ENCODE data around the gene SLIT3.

SLIT3 gene

GRCh38 chr5:168985454-168985853 lies 315.5 kb downstream of the SLIT3 start:
- no peak overlapping the region for H3K9ac ChIP-seq (ENCODE audit: low read depth in 1 of 2, low read length in 2 of 2)
- H3K4me1 ChIP-seq (ENCODE audit: control insufficient read depth in 2 of 2, insufficient read depth in 2 of 2, low read length in 2 of 2) = no peaks in the 10 kb centered on the region
- no peak overlapping the region for H3K27ac ChIP-seq (ENCODE audit: low read depth in 2 of 2, low read length in 2 of 2)
- H3K36me3 ChIP-seq (ENCODE audit: control insufficient read depth in 2 of 2, insufficient read depth in 2 of 2, low read length in 2 of 2) = no peaks in the 10 kb centered on the region
- no peaks in the 10 kb centered on the region for H3K9me3 ChIP-seq (ENCODE audit: control insufficient read depth in 2 of 2, low read length in 2 of 2)
- no peak overlapping the region for H3K4me3 ChIP-seq (ENCODE audit: low read length in 2 of 2)
- peaks cover 0 to 2% of the 10 kb centered on the region in 2 donors for H3K27me3 ChIP-seq (ENCODE audit: control insufficient read depth in 2 of 2, insufficient read depth in 2 of 2, low read length in 2 of 2)

GRCh38 chr5:168984135-168984675 lies 316.7 kb downstream of the SLIT3 start:
- H3K27me3 ChIP-seq (ENCODE audit: control insufficient read depth in 2 of 2, insufficient read depth in 2 of 2, low read length in 2 of 2) = peaks cover 0 to 2% of the 10 kb centered on the region in 2 donors
- no peaks in the 10 kb centered on the region for H3K4me1 ChIP-seq (ENCODE audit: control insufficient read depth in 2 of 2, insufficient read depth in 2 of 2, low read length in 2 of 2)
- H3K9ac ChIP-seq (ENCODE audit: low read depth in 1 of 2, low read length in 2 of 2) = no peak overlapping the region
- H3K4me3 ChIP-seq (ENCODE audit: low read length in 2 of 2) = no peak overlapping the region
- H3K36me3 ChIP-seq (ENCODE audit: control insufficient read depth in 2 of 2, insufficient read depth in 2 of 2, low read length in 2 of 2) = no peaks in the 10 kb centered on the region
- H3K27ac ChIP-seq (ENCODE audit: low read depth in 2 of 2, low read length in 2 of 2) = no peak overlapping the region
- no peaks in the 10 kb centered on the region for H3K9me3 ChIP-seq (ENCODE audit: control insufficient read depth in 2 of 2, low read length in 2 of 2)

- H3K4me3 ChIP-seq (ENCODE audit: low read length in 2 of 2) = no peak overlapping the region
- H3K9me3 ChIP-seq (ENCODE audit: control insufficient read depth in 2 of 2, low read length in 2 of 2) = no peaks in the 10 kb centered on the region
- no peaks in the 10 kb centered on the region for H3K4me1 ChIP-seq (ENCODE audit: control insufficient read depth in 2 of 2, insufficient read depth in 2 of 2, low read length in 2 of 2)
- no peak overlapping the region for H3K27ac ChIP-seq (ENCODE audit: low read depth in 2 of 2, low read length in 2 of 2)
- H3K9ac ChIP-seq (ENCODE audit: low read depth in 1 of 2, low read length in 2 of 2) = no peak overlapping the region
- H3K36me3 ChIP-seq (ENCODE audit: control insufficient read depth in 2 of 2, insufficient read depth in 2 of 2, low read length in 2 of 2) = no peaks in the 10 kb centered on the region
- no peaks in the 10 kb centered on the region for H3K27me3 ChIP-seq (ENCODE audit: control insufficient read depth in 2 of 2, insufficient read depth in 2 of 2, low read length in 2 of 2)
Measured at GRCh38 chr5:168979135-168979534, 321.8 kb downstream of the SLIT3 start.

- H3K27me3 ChIP-seq (ENCODE audit: control insufficient read depth in 2 of 2, insufficient read depth in 2 of 2, low read length in 2 of 2) = no peaks in the 10 kb centered on the region
Measured at GRCh38 chr5:168978500-168978899, 322.4 kb downstream of the SLIT3 start.

GRCh38 chr5:168978015-168978414 lies 322.9 kb downstream of the SLIT3 start:
- H3K27ac ChIP-seq (ENCODE audit: low read depth in 2 of 2, low read length in 2 of 2) = no peak overlapping the region
- H3K4me3 ChIP-seq (ENCODE audit: low read length in 2 of 2) = no peak overlapping the region
- no peak overlapping the region for H3K9ac ChIP-seq (ENCODE audit: low read depth in 1 of 2, low read length in 2 of 2)
- no peaks in the 10 kb centered on the region for H3K36me3 ChIP-seq (ENCODE audit: control insufficient read depth in 2 of 2, insufficient read depth in 2 of 2, low read length in 2 of 2)
- H3K9me3 ChIP-seq (ENCODE audit: control insufficient read depth in 2 of 2, low read length in 2 of 2) = no peaks in the 10 kb centered on the region
- H3K4me1 ChIP-seq (ENCODE audit: control insufficient read depth in 2 of 2, insufficient read depth in 2 of 2, low read length in 2 of 2) = no peaks in the 10 kb centered on the region
- no peaks in the 10 kb centered on the region for H3K27me3 ChIP-seq (ENCODE audit: control insufficient read depth in 2 of 2, insufficient read depth in 2 of 2, low read length in 2 of 2)

More at GRCh38 chr5:168978500-168978899, 322.4 kb downstream of the SLIT3 start:
- no peaks in the 10 kb centered on the region for H3K9me3 ChIP-seq (ENCODE audit: control insufficient read depth in 2 of 2, low read length in 2 of 2)
- no peak overlapping the region for H3K27ac ChIP-seq (ENCODE audit: low read depth in 2 of 2, low read length in 2 of 2)
- no peak overlapping the region for H3K4me3 ChIP-seq (ENCODE audit: low read length in 2 of 2)
- H3K36me3 ChIP-seq (ENCODE audit: control insufficient read depth in 2 of 2, insufficient read depth in 2 of 2, low read length in 2 of 2) = no peaks in the 10 kb centered on the region
- H3K4me1 ChIP-seq (ENCODE audit: control insufficient read depth in 2 of 2, insufficient read depth in 2 of 2, low read length in 2 of 2) = no peaks in the 10 kb centered on the region
- no peak overlapping the region for H3K9ac ChIP-seq (ENCODE audit: low read depth in 1 of 2, low read length in 2 of 2)

GRCh38 chr5:168976311-168976970 lies 324.5 kb downstream of the SLIT3 start:
- no peaks in the 10 kb centered on the region for H3K36me3 ChIP-seq (ENCODE audit: control insufficient read depth in 2 of 2, insufficient read depth in 2 of 2, low read length in 2 of 2)
- no peak overlapping the region for H3K9ac ChIP-seq (ENCODE audit: low read depth in 1 of 2, low read length in 2 of 2)
- no peaks in the 10 kb centered on the region for H3K9me3 ChIP-seq (ENCODE audit: control insufficient read depth in 2 of 2, low read length in 2 of 2)
- no peaks in the 10 kb centered on the region for H3K4me1 ChIP-seq (ENCODE audit: control insufficient read depth in 2 of 2, insufficient read depth in 2 of 2, low read length in 2 of 2)
- H3K27ac ChIP-seq (ENCODE audit: low read depth in 2 of 2, low read length in 2 of 2) = no peak overlapping the region
- H3K4me3 ChIP-seq (ENCODE audit: low read length in 2 of 2) = no peak overlapping the region
- H3K27me3 ChIP-seq (ENCODE audit: control insufficient read depth in 2 of 2, insufficient read depth in 2 of 2, low read length in 2 of 2) = no peaks in the 10 kb centered on the region

- H3K27me3 ChIP-seq (ENCODE audit: control insufficient read depth in 2 of 2, insufficient read depth in 2 of 2, low read length in 2 of 2) = peaks cover 0 to 4% of the 10 kb centered on the region in 2 donors
- no peaks in the 10 kb centered on the region for H3K36me3 ChIP-seq (ENCODE audit: control insufficient read depth in 2 of 2, insufficient read depth in 2 of 2, low read length in 2 of 2)
- H3K27ac ChIP-seq (ENCODE audit: low read depth in 2 of 2, low read length in 2 of 2) = no peak overlapping the region
- H3K9ac ChIP-seq (ENCODE audit: low read depth in 1 of 2, low read length in 2 of 2) = no peak overlapping the region
- no peaks in the 10 kb centered on the region for H3K4me1 ChIP-seq (ENCODE audit: control insufficient read depth in 2 of 2, insufficient read depth in 2 of 2, low read length in 2 of 2)
- H3K4me3 ChIP-seq (ENCODE audit: low read length in 2 of 2) = no peak overlapping the region
- H3K9me3 ChIP-seq (ENCODE audit: control insufficient read depth in 2 of 2, low read length in 2 of 2) = no peaks in the 10 kb centered on the region
Measured at GRCh38 chr5:168975331-168975730, 325.6 kb downstream of the SLIT3 start.

- Histone ChIP-seq H3K4me3 (ENCODE audit: low read length in 2 of 2) (no peak overlapping the region), H3K9ac (ENCODE audit: low read depth in 1 of 2, low read length in 2 of 2) (no peak overlapping the region), H3K27ac (ENCODE audit: low read depth in 2 of 2, low read length in 2 of 2) (no peak overlapping the region), H3K4me1 (ENCODE audit: control insufficient read depth in 2 of 2, insufficient read depth in 2 of 2, low read length in 2 of 2) (no peaks in the 10 kb centered on the region), H3K9me3 (ENCODE audit: control insufficient read depth in 2 of 2, low read length in 2 of 2) (no peaks in the 10 kb centered on the region), H3K36me3 (ENCODE audit: control insufficient read depth in 2 of 2, insufficient read depth in 2 of 2, low read length in 2 of 2) (no peaks in the 10 kb centered on the region), H3K27me3 (ENCODE audit: control insufficient read depth in 2 of 2, insufficient read depth in 2 of 2, low read length in 2 of 2) (peaks cover 0 to 4% of the 10 kb centered on the region in 2 donors)
Measured at GRCh38 chr5:168974082-168974481, 326.9 kb downstream of the SLIT3 start.

GRCh38 chr5:168972731-168973130 lies 328.2 kb downstream of the SLIT3 start:
- H3K4me3 ChIP-seq (ENCODE audit: low read length in 2 of 2) = no peak overlapping the region
- peaks cover 0 to 4% of the 10 kb centered on the region in 2 donors for H3K27me3 ChIP-seq (ENCODE audit: control insufficient read depth in 2 of 2, insufficient read depth in 2 of 2, low read length in 2 of 2)
- H3K27ac ChIP-seq (ENCODE audit: low read depth in 2 of 2, low read length in 2 of 2) = no peak overlapping the region
- no peaks in the 10 kb centered on the region for H3K36me3 ChIP-seq (ENCODE audit: control insufficient read depth in 2 of 2, insufficient read depth in 2 of 2, low read length in 2 of 2)
- H3K9me3 ChIP-seq (ENCODE audit: control insufficient read depth in 2 of 2, low read length in 2 of 2) = no peaks in the 10 kb centered on the region
- H3K9ac ChIP-seq (ENCODE audit: low read depth in 1 of 2, low read length in 2 of 2) = no peak overlapping the region
- H3K4me1 ChIP-seq (ENCODE audit: control insufficient read depth in 2 of 2, insufficient read depth in 2 of 2, low read length in 2 of 2) = no peaks in the 10 kb centered on the region

GRCh38 chr5:168971100-168971499 lies 329.8 kb downstream of the SLIT3 start:
- H3K36me3 ChIP-seq (ENCODE audit: control insufficient read depth in 2 of 2, insufficient read depth in 2 of 2, low read length in 2 of 2) = no peaks in the 10 kb centered on the region
- no peaks in the 10 kb centered on the region for H3K4me1 ChIP-seq (ENCODE audit: control insufficient read depth in 2 of 2, insufficient read depth in 2 of 2, low read length in 2 of 2)
- no peak overlapping the region for H3K4me3 ChIP-seq (ENCODE audit: low read length in 2 of 2)
- no peaks in the 10 kb centered on the region for H3K9me3 ChIP-seq (ENCODE audit: control insufficient read depth in 2 of 2, low read length in 2 of 2)
- no peak overlapping the region for H3K27ac ChIP-seq (ENCODE audit: low read depth in 2 of 2, low read length in 2 of 2)
- no peak overlapping the region for H3K9ac ChIP-seq (ENCODE audit: low read depth in 1 of 2, low read length in 2 of 2)
- peaks cover 0 to 4% of the 10 kb centered on the region in 2 donors for H3K27me3 ChIP-seq (ENCODE audit: control insufficient read depth in 2 of 2, insufficient read depth in 2 of 2, low read length in 2 of 2)
